NT2/D1 (cell line): ENCODE results near the gene PRKAG2.

Experiments used
- YY1 ChIP-seq: IDR thresholded peaks from 2 replicates; pipeline ENCODE4 v1.6.1; 2011; ENCODE audit not compliant: insufficient read length, insufficient read depth
- ZNF274 ChIP-seq: IDR thresholded peaks from 2 replicates; pipeline ENCODE4 v1.6.1; 2011; ENCODE audit warnings: mild to moderate bottlenecking, low read depth, low read length

GRCh38 chr7:151669762-151670161 is 207.2 kb downstream of the PRKAG2 start:
- TF ChIP-seq YY1: no peak
- no peak for TF ChIP-seq ZNF274
